ENCODE results near the gene CRACR2B. TPM values are rescaled to one million over a fixed set of nuclear protein-coding genes. Genes with fewer than 3 reads are reported as not detected.

Gene CRACR2B
- total RNA-seq, 2 donors from 2014 or later, result 2.6 to 2.9 TPM

DNA sequence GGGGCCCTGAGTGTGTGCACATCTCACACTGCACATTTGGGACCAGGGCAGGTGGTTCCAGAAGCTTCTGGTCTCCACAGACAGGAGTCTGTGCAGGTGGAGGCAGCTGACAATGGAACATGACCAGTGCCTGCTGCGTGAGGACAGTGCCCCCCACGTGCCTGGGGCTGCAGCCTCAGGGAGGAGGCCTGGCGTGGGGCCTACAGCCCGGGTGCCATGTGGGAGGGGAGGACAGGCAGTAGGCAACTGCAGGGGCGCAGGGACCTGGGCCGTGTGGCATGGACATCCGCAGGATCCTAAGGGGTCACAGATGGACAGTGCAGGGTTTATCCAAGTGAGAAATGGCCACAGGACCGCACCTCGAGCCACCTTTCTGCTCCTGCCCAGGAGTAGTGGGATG lies 43.8 kb downstream of the CRACR2B start:
- Mint-ChIP-seq H3K4me3 (no peak overlapping the region), H3K4me1 (ENCODE audit: low read depth in 2 of 2) (no peaks in the 10 kb centered on the region), H3K9me3 (no peaks in the 10 kb centered on the region), H3K36me3 (no peaks in the 10 kb centered on the region), H3K27ac (no peak overlapping the region), H3K27me3 (no peaks in the 10 kb centered on the region)
- no peak for ATAC-seq
- no peak for DNase-seq (ENCODE audit: low spot score)

DNA sequence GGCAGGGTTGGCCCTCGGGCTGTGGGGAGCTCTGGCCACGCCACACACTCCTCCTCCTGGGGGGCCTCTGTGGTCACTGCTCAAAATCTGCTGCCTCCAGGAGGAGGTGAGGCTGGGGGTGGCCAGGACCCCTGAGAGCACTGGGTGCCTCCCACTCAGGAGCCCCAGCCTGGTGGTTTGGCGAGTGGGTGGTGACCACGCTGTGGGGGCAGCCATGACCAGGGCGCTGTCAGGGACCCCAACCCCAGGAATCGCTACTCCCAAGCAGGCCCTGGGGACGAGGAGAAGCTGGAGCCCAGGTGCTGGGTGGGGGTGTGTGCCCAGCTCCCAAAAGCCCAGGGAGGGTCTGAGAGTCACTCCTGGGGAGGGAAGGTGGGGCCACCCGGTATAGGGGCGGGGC lies 45.1 kb downstream of the CRACR2B start:
- H3K36me3 Mint-ChIP-seq, result no peaks in the 10 kb centered on the region
- no peaks in the 10 kb centered on the region for H3K27me3 Mint-ChIP-seq
- no peak for DNase-seq (ENCODE audit: low spot score)
- no peaks in the 10 kb centered on the region for H3K9me3 Mint-ChIP-seq
- no peak overlapping the region for H3K27ac Mint-ChIP-seq
- H3K4me3 Mint-ChIP-seq, result no peak overlapping the region
- H3K4me1 Mint-ChIP-seq (ENCODE audit: low read depth in 2 of 2), result no peaks in the 10 kb centered on the region
- no peak for ATAC-seq

DNA sequence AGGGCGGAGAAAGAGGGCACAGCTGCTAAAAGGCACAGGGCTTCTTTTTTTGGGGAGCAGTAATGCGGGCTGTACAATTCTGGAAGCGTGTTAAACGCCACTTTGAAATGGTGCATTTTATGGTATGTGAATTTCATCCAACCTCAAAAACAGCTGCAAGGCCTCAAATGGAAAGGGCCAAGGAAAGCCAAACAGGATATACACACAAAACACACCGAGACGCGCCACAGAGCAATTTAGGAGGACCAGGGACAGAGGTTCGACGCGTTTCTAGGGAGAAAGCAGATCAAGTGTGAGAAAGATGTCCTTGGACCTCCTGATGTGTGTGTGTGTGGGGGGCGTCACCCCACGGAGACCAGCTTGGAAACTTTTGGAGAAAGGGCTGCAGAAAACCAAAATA lies 46.0 kb downstream of the CRACR2B start:
- no peak overlapping the region for H3K27ac Mint-ChIP-seq
- DNase-seq (ENCODE audit: low spot score) (no peak), ATAC-seq (no peak)

DNA sequence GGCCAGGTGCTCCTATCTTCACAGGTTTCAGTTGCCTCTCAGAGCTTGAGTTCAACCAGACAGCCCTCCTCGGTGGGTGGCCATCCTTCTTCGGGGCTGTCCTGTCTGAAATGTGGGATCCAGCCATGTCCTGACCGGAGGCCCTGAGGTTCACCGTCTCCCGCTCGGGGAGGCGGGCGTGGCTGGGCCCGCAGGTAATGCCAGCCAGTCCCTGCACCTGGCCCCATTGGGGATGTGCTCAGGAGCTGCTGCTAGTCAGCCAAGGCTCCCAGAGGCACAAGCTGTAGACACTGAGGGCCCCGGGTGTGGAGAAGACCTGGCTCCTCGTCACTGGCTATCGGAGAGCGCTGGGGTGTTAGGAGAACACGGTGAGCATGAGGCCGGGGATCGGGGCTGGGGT lies 47.5 kb downstream of the CRACR2B start:
- H3K27me3 Mint-ChIP-seq, result no peaks in the 10 kb centered on the region
- H3K36me3 Mint-ChIP-seq, result no peaks in the 10 kb centered on the region
- no peaks in the 10 kb centered on the region for H3K9me3 Mint-ChIP-seq
- H3K4me1 Mint-ChIP-seq (ENCODE audit: low read depth in 2 of 2), result no peaks in the 10 kb centered on the region
- H3K4me3 Mint-ChIP-seq, result no peak overlapping the region
- H3K27ac Mint-ChIP-seq, result no peak overlapping the region
- ATAC-seq, result no peak
- no peak for DNase-seq (ENCODE audit: low spot score)

More for the DNA sequence above, 46.0 kb downstream of the CRACR2B start:
- no peak overlapping the region for H3K4me3 Mint-ChIP-seq
- no peaks in the 10 kb centered on the region for H3K4me1 Mint-ChIP-seq (ENCODE audit: low read depth in 2 of 2)
- no peaks in the 10 kb centered on the region for H3K9me3 Mint-ChIP-seq
- H3K36me3 Mint-ChIP-seq, result no peaks in the 10 kb centered on the region
- no peaks in the 10 kb centered on the region for H3K27me3 Mint-ChIP-seq

DNA sequence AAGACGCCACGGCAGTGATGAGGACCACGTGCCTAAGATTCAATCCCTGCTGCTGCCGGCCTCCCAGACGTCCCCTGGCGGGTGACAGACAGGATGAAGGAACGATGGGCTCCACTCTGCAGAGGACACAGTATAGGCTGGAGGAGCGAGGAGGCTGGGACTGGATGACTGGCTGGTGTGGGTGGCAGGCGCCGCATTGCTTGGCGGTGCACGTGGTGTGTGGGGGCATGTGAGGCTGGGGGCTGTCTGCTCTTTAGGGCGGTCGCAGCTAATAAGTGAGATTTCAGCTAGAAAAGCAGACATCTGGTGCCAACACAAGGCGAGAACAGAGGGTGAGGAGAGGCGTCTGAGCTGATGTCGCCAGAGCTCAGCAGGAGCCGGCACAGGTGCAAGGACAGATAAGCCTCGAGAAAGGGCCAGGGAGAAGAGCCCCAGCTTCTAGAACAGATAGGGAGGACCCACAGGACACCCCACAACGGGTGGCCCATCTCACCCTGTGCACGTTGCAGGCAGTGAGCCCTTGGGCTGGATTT lies 48.1 kb downstream of the CRACR2B start:
- Mint-ChIP-seq H3K4me1 (ENCODE audit: low read depth in 2 of 2) (no peaks in the 10 kb centered on the region), H3K27ac (no peak overlapping the region), H3K4me3 (no peak overlapping the region), H3K9me3 (no peaks in the 10 kb centered on the region), H3K27me3 (no peaks in the 10 kb centered on the region), H3K36me3 (no peaks in the 10 kb centered on the region)
- ATAC-seq (no peak), DNase-seq (ENCODE audit: low spot score) (no peak)

DNA sequence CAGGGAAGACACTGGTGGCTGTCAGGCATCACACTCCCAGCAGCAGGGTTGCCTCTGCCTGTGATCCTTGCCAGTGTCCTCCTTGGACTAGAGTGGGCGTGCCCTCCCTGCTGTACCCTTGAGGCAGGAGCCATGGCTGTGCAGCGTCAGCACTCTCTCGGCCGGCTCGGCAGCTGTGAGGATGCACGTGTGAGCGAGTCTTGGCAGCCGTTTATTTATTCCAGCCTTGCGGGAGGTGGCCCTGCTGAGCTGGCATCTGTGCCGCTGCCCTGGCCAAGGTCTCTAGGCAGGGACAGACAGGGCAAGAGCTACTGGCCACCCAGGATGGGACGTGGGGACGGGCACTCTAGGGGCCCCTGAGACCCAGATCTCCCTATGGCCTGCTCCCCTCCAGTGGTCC lies 48.8 kb downstream of the CRACR2B start:
- no peak for ATAC-seq
- DNase-seq (ENCODE audit: low spot score), result no peak
- no peaks in the 10 kb centered on the region for H3K36me3 Mint-ChIP-seq
- no peaks in the 10 kb centered on the region for H3K27me3 Mint-ChIP-seq
- no peak overlapping the region for H3K4me3 Mint-ChIP-seq
- no peaks in the 10 kb centered on the region for H3K4me1 Mint-ChIP-seq (ENCODE audit: low read depth in 2 of 2)
- H3K9me3 Mint-ChIP-seq, result no peaks in the 10 kb centered on the region
- H3K27ac Mint-ChIP-seq, result no peak overlapping the region

DNA sequence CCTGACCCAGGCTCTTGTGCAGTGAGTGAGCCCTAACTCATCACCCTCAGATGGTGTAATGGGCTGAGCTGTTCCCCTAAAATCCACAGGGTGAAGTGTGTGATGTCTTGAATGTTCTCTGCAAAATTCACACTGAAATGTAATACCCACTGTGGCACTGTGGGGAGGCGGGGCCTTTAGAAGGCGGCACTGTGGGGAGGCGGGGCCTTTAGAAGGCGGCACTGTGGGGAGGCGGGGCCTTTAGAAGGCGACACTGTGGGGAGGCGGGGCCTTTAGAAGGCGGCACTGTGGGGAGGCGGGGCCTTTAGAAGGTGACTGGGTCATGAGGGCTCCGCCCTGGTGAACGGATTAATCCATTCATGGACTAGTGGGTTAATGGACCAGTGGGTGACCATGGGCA lies 49.8 kb downstream of the CRACR2B start:
- no peaks in the 10 kb centered on the region for H3K4me1 Mint-ChIP-seq (ENCODE audit: low read depth in 2 of 2)
- no peaks in the 10 kb centered on the region for H3K36me3 Mint-ChIP-seq
- no peak overlapping the region for H3K27ac Mint-ChIP-seq
- ATAC-seq, result no peak
- DNase-seq (ENCODE audit: low spot score), result no peak
- H3K4me3 Mint-ChIP-seq, result no peak overlapping the region
- H3K9me3 Mint-ChIP-seq, result no peaks in the 10 kb centered on the region
- no peaks in the 10 kb centered on the region for H3K27me3 Mint-ChIP-seq

DNA sequence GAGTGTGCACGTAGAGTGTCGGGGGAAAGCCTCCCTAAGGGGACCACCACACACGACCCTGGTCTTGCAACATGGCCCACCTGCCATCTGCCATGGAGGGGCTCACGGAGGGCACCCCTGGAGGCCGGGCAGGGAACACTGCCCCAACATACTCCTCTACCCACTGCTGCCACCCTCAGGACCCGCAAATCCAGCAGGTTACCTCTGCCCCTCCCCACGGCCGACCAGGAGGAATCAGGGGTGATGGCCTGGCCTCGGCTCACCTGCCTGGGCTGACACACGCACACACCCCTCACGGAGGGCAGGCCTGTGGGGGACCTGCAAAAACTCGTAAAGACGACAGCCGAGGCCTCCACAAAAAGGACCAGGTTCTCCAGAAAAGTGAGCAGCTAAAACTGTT lies 52.7 kb downstream of the CRACR2B start:
- no peaks in the 10 kb centered on the region for H3K4me1 Mint-ChIP-seq (ENCODE audit: low read depth in 2 of 2)
- H3K36me3 Mint-ChIP-seq, result no peaks in the 10 kb centered on the region
- ATAC-seq (no peak), DNase-seq (ENCODE audit: low spot score) (no peak)
- H3K4me3 Mint-ChIP-seq, result no peak overlapping the region
- H3K9me3 Mint-ChIP-seq, result no peaks in the 10 kb centered on the region
- no peaks in the 10 kb centered on the region for H3K27me3 Mint-ChIP-seq
- no peak overlapping the region for H3K27ac Mint-ChIP-seq

Other genes with a start within 250 kb of the CRACR2B start
- gene IRF7, start 212.0 kb upstream of the CRACR2B start, total RNA-seq, result 10 to 100 TPM; 33.7 to 34.9 TPM
- not detected for gene CDHR5, start 203.0 kb upstream of the CRACR2B start, total RNA-seq
- gene SCT, start 200.7 kb upstream of the CRACR2B start, total RNA-seq, result not detected
- gene DRD4, start 190.7 kb upstream of the CRACR2B start, total RNA-seq, result 1 to 10 TPM in 1 of 2 donors, under 1 TPM in 1; 0.48 to 1.3 TPM
- 10 to 100 TPM; 23.2 to 83.6 TPM for gene DEAF1, start 132.7 kb upstream of the CRACR2B start, total RNA-seq
- gene TMEM80, start 132.1 kb upstream of the CRACR2B start, total RNA-seq, result 10 to 100 TPM; 15.3 to 20.3 TPM
- gene EPS8L2, start 121.7 kb upstream of the CRACR2B start, total RNA-seq, result 10 to 100 TPM in 1 of 2 donors, 1 to 10 TPM in 1; 2.9 to 13.0 TPM
- gene TALDO1, start 80.5 kb upstream of the CRACR2B start, total RNA-seq, result 100 to 1,000 TPM; 201 to 242 TPM
- 10 to 100 TPM; 42.2 to 99.7 TPM for gene GATD1, start 50.4 kb upstream of the CRACR2B start, total RNA-seq
- gene CEND1, start 37.8 kb upstream of the CRACR2B start, total RNA-seq, result 1 to 10 TPM in 1 of 2 donors, under 1 TPM in 1; 0.95 to 3.4 TPM
- 100 to 1,000 TPM in 1 of 2 donors, 10 to 100 TPM in 1; 64.3 to 125 TPM for gene SLC25A22, start 29.6 kb upstream of the CRACR2B start, total RNA-seq
- 10 to 100 TPM; 19.1 to 53.6 TPM for gene PIDD1, start 22.7 kb upstream of the CRACR2B start, total RNA-seq
- gene RPLP2, start 18.0 kb upstream of the CRACR2B start, total RNA-seq, result 1,000 to 10,000 TPM; 1,365 to 2,718 TPM
- gene PNPLA2, start 9.0 kb upstream of the CRACR2B start, total RNA-seq, result 10 to 100 TPM; 69.0 to 95.0 TPM
- gene CD151, start 5.0 kb downstream of the CRACR2B start, total RNA-seq, result 10 to 100 TPM; 45.0 to 72.0 TPM
- 10 to 100 TPM; 97.4 to 97.8 TPM for gene POLR2L, start 14.6 kb downstream of the CRACR2B start, total RNA-seq
- gene TSPAN4, start 14.9 kb downstream of the CRACR2B start, total RNA-seq, result 10 to 100 TPM; 17.4 to 31.4 TPM
- 100 to 1,000 TPM in 1 of 2 donors, 10 to 100 TPM in 1; 64.8 to 115 TPM for gene CHID1, start 82.9 kb downstream of the CRACR2B start, total RNA-seq
- 10 to 100 TPM; 51.6 to 75.1 TPM for gene AP2A2, start 98.0 kb downstream of the CRACR2B start, total RNA-seq
- not detected for gene MUC6, start 208.8 kb downstream of the CRACR2B start, total RNA-seq
- gene MUC2, start 247.0 kb downstream of the CRACR2B start, total RNA-seq, result not detected